ENCODE results near the gene NME9. TPM values are rescaled to one million over a fixed set of nuclear protein-coding genes. Genes with fewer than 3 reads are reported as not detected.
A peak's percentile ranks its signal among the peaks of the same experiment; 100 is the strongest.

Gene NME9
- total RNA-seq, 1 donor from 2014 or later: not detected

- H3K4me1 Mint-ChIP-seq (ENCODE audit: unreplicated experiment): peaks cover 3% of the 10 kb centered on the region
- no peak overlapping the region for H3K27ac Mint-ChIP-seq (ENCODE audit: unreplicated experiment)
- H3K36me3 Mint-ChIP-seq (ENCODE audit: low read depth, unreplicated experiment): no peaks in the 10 kb centered on the region
- H3K9me3 Mint-ChIP-seq (ENCODE audit: unreplicated experiment): no peaks in the 10 kb centered on the region
- no peak for DNase-seq (ENCODE audit: low spot score)
- TF ChIP-seq CTCF (IDR thresholded peaks at IDR 0.05; ENCODE audit: unreplicated experiment): no peak
- peak overlapping the region; percentile 30 for H3K4me3 Mint-ChIP-seq (ENCODE audit: unreplicated experiment)
- H3K27me3 Mint-ChIP-seq (ENCODE audit: unreplicated experiment): peaks cover 3% of the 10 kb centered on the region
Measured at GRCh38 chr3:138328341-138328740, 1.3 kb downstream of the NME9 start.

GRCh38 chr3:138327831-138328230 is 1.8 kb downstream of the NME9 start:
- no peak for TF ChIP-seq CTCF (IDR thresholded peaks at IDR 0.05; ENCODE audit: unreplicated experiment)
- H3K27ac Mint-ChIP-seq (ENCODE audit: unreplicated experiment): no peak overlapping the region
- DNase-seq (ENCODE audit: low spot score): no peak
- no peaks in the 10 kb centered on the region for H3K9me3 Mint-ChIP-seq (ENCODE audit: unreplicated experiment)
- peaks cover 3% of the 10 kb centered on the region for H3K27me3 Mint-ChIP-seq (ENCODE audit: unreplicated experiment)
- H3K4me3 Mint-ChIP-seq (ENCODE audit: unreplicated experiment): no peak overlapping the region
- H3K4me1 Mint-ChIP-seq (ENCODE audit: unreplicated experiment): peaks cover 3% of the 10 kb centered on the region
- H3K36me3 Mint-ChIP-seq (ENCODE audit: low read depth, unreplicated experiment): no peaks in the 10 kb centered on the region

- no peak for DNase-seq (ENCODE audit: low spot score)
- H3K4me3 Mint-ChIP-seq (ENCODE audit: unreplicated experiment): no peak overlapping the region
- no peak overlapping the region for H3K27ac Mint-ChIP-seq (ENCODE audit: unreplicated experiment)
- H3K27me3 Mint-ChIP-seq (ENCODE audit: unreplicated experiment): peaks cover 3% of the 10 kb centered on the region
- no peak for TF ChIP-seq CTCF (IDR thresholded peaks at IDR 0.05; ENCODE audit: unreplicated experiment)
- no peaks in the 10 kb centered on the region for H3K9me3 Mint-ChIP-seq (ENCODE audit: unreplicated experiment)
- H3K36me3 Mint-ChIP-seq (ENCODE audit: low read depth, unreplicated experiment): no peaks in the 10 kb centered on the region
- peaks cover 7% of the 10 kb centered on the region for H3K4me1 Mint-ChIP-seq (ENCODE audit: unreplicated experiment)
Measured at GRCh38 chr3:138326866-138327595, 2.6 kb downstream of the NME9 start.

- H3K27ac Mint-ChIP-seq (ENCODE audit: unreplicated experiment): no peak overlapping the region
- no peaks in the 10 kb centered on the region for H3K9me3 Mint-ChIP-seq (ENCODE audit: unreplicated experiment)
- no peak overlapping the region for H3K4me3 Mint-ChIP-seq (ENCODE audit: unreplicated experiment)
- H3K4me1 Mint-ChIP-seq (ENCODE audit: unreplicated experiment): peaks cover 7% of the 10 kb centered on the region
- no peaks in the 10 kb centered on the region for H3K36me3 Mint-ChIP-seq (ENCODE audit: low read depth, unreplicated experiment)
- no peak for TF ChIP-seq CTCF (IDR thresholded peaks at IDR 0.05; ENCODE audit: unreplicated experiment)
- no peak for DNase-seq (ENCODE audit: low spot score)
- peaks cover 3% of the 10 kb centered on the region for H3K27me3 Mint-ChIP-seq (ENCODE audit: unreplicated experiment)
Measured at GRCh38 chr3:138325990-138326389, 3.7 kb downstream of the NME9 start.

GRCh38 chr3:138323971-138324370 is 5.7 kb downstream of the NME9 start:
- no peaks in the 10 kb centered on the region for H3K36me3 Mint-ChIP-seq (ENCODE audit: low read depth, unreplicated experiment)
- no peak overlapping the region for H3K27ac Mint-ChIP-seq (ENCODE audit: unreplicated experiment)
- no peak overlapping the region for H3K4me3 Mint-ChIP-seq (ENCODE audit: unreplicated experiment)
- peaks cover 4% of the 10 kb centered on the region for H3K4me1 Mint-ChIP-seq (ENCODE audit: unreplicated experiment)
- H3K27me3 Mint-ChIP-seq (ENCODE audit: unreplicated experiment): peaks cover 3% of the 10 kb centered on the region
- no peak for DNase-seq (ENCODE audit: low spot score)
- no peaks in the 10 kb centered on the region for H3K9me3 Mint-ChIP-seq (ENCODE audit: unreplicated experiment)
- TF ChIP-seq CTCF (IDR thresholded peaks at IDR 0.05; ENCODE audit: unreplicated experiment): no peak
